HT-29 (cell line): Measurements from ENCODE around the gene TNFAIP8L3. TPM values are rescaled to one million over a fixed set of nuclear protein-coding genes. Genes with fewer than 3 reads are reported as not detected.

Source experiments
- total RNA-seq: library from RNA; depleted of rRNA; stranded (reverse); fragments of >200 nt; shearing (Covaris generic); gene quantifications from 2 replicates; pipeline ENCODE4 v1.2.3, GENCODE V29; 2014; rRNA removed

The TNFAIP8L3 gene
- total RNA-seq, 1 experiment from 2014 or later: 1.1 TPM

Other genes with a start within 250 kb of the TNFAIP8L3 start
- 4.0 and 4.4 TPM in 2 replicates for gene AP4E1, start 186.2 kb downstream of the TNFAIP8L3 start, total RNA-seq
- gene CYP19A1, start 243.7 kb upstream of the TNFAIP8L3 start, total RNA-seq: not detected in 2 replicates
- 0.97 and 2.3 TPM in 2 replicates for gene GLDN, start 246.7 kb upstream of the TNFAIP8L3 start, total RNA-seq